Measurements from ENCODE around the gene NLN. TPM values are rescaled to one million over a fixed set of nuclear protein-coding genes. Genes with fewer than 3 reads are reported as not detected.
"Not testable (repeated sequence)": the region's sequence is repeated elsewhere in the genome, so short reads cannot be mapped to it uniquely, and the experiment has no call there.

Gene NLN
- total RNA-seq, 1 donor from 2014 or later: 4.7 TPM

DNA sequence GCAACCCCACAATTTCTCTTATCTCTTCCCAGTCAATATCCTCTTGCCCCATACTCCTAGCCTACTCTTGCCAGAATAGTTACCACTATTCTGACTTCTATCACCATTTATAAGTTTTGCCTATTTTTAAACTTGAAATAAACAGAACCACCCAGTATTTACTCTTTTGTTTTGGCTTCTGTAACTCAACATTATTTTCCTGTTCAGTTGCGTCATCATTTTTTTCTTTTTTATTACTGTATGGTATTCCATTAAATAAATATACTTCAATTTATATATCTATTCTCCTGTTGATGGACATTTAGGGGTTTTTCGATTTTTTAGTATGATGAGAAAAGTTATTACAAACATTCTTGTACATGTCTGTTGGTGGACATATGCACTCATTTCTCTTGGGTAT is 141.7 kb downstream of the NLN start:
- intact Hi-C loops (cut with DNase I): no loop called here
- no peaks in the 10 kb centered on the region for H3K4me1 ChIP-seq
- no peaks in the 10 kb centered on the region for H3K36me3 ChIP-seq
- no peak overlapping the region for H3K4me3 ChIP-seq
- H3K27me3 ChIP-seq: no peaks in the 10 kb centered on the region
- H3K27ac ChIP-seq: no peak overlapping the region
- TF ChIP-seq, protein P1, sequence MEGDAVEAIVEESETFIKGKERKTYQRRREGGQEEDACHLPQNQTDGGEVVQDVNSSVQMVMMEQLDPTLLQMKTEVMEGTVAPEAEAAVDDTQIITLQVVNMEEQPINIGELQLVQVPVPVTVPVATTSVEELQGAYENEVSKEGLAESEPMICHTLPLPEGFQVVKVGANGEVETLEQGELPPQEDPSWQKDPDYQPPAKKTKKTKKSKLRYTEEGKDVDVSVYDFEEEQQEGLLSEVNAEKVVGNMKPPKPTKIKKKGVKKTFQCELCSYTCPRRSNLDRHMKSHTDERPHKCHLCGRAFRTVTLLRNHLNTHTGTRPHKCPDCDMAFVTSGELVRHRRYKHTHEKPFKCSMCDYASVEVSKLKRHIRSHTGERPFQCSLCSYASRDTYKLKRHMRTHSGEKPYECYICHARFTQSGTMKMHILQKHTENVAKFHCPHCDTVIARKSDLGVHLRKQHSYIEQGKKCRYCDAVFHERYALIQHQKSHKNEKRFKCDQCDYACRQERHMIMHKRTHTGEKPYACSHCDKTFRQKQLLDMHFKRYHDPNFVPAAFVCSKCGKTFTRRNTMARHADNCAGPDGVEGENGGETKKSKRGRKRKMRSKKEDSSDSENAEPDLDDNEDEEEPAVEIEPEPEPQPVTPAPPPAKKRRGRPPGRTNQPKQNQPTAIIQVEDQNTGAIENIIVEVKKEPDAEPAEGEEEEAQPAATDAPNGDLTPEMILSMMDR (IDR thresholded peaks at IDR 0.05): no peak
- H3K9me3 ChIP-seq: no peaks in the 10 kb centered on the region
- DNase-seq (ENCODE audit: low spot score in 2 of 2): no peak

DNA sequence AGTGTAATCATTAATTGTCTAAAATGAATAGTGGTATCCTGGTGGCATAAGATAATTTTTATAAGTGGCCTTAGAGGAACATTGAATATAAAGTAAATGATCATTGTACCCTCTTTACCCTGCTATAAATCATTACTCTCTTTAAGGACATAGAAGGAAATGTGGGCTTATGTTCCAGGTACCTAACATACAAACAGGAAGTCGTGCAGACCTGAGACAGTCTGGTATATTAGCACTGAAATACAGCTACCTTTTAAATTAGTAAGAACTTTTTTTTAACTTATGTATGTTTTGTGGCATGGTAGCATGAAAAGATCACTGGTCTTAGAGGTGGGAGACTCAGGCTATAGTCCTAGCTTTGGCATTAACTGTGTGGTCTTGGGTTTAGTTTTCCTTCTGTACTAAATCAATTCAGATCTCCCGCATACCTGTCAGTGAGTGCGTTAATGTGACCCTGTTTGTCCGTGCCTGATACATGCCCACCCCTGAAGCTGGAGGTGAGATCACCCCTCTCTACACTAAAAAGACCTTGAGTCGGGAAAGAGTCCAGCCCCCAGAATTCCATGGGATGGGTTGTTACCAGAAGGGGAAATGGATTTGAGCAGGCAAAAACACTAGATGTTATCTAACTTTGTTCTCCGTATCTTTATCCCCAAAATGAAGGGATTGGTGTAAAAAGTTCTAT is 145.0 kb downstream of the NLN start:
- TF ChIP-seq, protein P1 (IDR thresholded peaks at IDR 0.05): no peak
- intact Hi-C loops (cut with DNase I): no loop called here
- Histone ChIP-seq H3K9me3 (no peaks in the 10 kb centered on the region), H3K4me3 (no peak overlapping the region), H3K27me3 (no peaks in the 10 kb centered on the region), H3K36me3 (no peaks in the 10 kb centered on the region), H3K27ac (no peak overlapping the region), H3K4me1 (no peaks in the 10 kb centered on the region)
- no peak for DNase-seq (ENCODE audit: low spot score in 2 of 2)

DNA sequence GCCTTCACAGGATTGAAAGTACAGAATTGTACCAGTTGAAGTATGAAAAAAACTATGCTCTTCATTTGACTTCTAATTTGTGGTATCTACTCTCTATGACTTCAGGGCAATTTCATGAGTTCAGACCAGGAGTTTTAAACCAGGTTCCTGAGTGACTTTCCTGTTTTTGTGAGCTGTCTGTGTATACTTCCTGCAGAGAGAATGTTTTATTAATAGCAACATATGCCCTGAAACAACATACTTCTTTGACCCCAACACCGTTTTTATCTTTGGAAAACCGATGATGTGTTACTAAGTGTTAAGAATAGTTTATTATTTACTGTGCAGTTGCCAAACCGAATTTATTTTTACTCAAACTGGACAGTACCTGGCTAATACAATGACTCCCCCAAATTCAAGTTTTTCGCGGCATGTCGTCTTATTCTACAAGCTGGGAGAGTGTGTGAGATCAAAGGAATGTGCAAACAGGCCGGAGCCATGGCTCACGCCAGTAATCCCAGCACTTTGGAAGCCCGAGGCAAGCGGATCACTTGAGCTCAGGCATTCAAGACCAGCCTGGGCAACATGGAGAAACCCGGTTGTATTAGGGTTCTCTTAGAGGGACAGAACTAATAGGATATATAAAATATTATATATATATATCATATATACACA is 145.7 kb downstream of the NLN start:
- Histone ChIP-seq H3K27me3 (no peaks in the 10 kb centered on the region), H3K4me3 (no peak overlapping the region), H3K36me3 (no peaks in the 10 kb centered on the region), H3K4me1 (no peaks in the 10 kb centered on the region), H3K27ac (no peak overlapping the region), H3K9me3 (no peaks in the 10 kb centered on the region)
- no peak for DNase-seq (ENCODE audit: low spot score in 2 of 2)
- TF ChIP-seq, protein P1 (IDR thresholded peaks at IDR 0.05): no peak
- intact Hi-C loops (cut with DNase I): no loop called here

DNA sequence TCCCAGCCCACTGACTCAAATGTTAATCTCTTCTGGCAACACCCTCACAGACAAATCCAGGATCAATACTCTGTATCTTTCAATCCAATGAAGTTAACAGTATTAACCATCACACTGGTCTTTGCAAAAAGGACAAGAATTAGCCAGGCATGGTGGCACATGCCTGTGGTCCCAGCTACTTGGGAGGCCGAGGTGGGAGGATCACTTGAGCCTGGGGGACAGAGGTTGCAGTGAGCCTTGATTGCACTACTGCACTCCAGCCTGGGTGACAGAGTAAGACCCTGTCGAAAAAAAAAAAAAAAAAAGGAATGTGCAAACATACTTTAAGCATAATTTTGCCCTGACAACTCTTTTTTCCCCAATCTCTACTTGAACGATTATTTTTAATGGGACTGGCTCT is 146.5 kb downstream of the NLN start:
- Histone ChIP-seq H3K27me3 (no peaks in the 10 kb centered on the region), H3K4me3 (no peak overlapping the region), H3K36me3 (no peaks in the 10 kb centered on the region), H3K9me3 (no peaks in the 10 kb centered on the region), H3K27ac (no peak overlapping the region), H3K4me1 (no peaks in the 10 kb centered on the region)
- intact Hi-C loops (cut with DNase I): no loop called here
- TF ChIP-seq, protein P1 (IDR thresholded peaks at IDR 0.05): no peak
- no peak for DNase-seq (ENCODE audit: low spot score in 2 of 2)

DNA sequence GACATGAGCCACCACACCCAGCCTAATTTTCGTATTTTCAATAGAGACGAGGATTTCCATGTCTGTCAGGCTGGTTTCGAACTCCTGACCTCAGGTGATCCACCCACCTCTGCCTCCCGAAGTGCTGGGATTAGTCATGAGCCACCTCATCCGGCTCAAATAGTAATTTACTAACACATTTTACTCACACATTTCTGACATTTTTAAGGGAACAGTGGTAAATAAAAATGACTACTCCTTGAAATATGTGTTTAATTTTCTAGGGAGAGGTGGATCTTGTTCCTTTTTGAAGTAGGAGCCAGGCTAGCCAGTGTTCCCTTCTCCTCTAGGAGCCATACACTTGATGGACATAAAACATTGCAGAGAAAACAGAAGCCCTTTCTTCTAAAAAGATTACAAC is 149.2 kb downstream of the NLN start:
- no peak for DNase-seq (ENCODE audit: low spot score in 2 of 2)
- Histone ChIP-seq H3K27me3 (no peaks in the 10 kb centered on the region), H3K36me3 (no peaks in the 10 kb centered on the region), H3K27ac (no peak overlapping the region), H3K4me3 (no peak overlapping the region), H3K4me1 (no peaks in the 10 kb centered on the region), H3K9me3 (no peaks in the 10 kb centered on the region)
- TF ChIP-seq, protein P1 (IDR thresholded peaks at IDR 0.05): no peak
- intact Hi-C loops (cut with DNase I): no loop called here

DNA sequence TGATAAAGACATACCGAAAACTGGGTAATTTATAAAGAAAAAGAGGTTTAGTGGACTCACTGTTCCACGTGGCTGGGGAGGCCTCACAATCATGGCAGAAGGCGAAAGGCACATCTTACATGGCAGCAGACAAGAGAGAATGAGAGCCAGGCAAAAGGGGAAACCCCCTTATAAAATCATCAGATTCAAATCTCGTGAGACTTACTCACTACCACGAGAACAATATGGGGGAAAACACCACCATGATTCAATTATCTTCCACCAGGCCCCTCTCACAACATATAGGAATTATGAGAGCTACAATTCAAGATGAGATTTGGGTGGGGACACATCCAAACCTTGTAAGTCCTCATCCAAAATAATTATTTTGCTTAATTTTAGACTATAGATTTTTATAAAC is 149.8 kb downstream of the NLN start:
- H3K27ac ChIP-seq; DNase-seq (ENCODE audit: low spot score in 2 of 2); H3K4me1 ChIP-seq; H3K27me3 ChIP-seq; H3K4me3 ChIP-seq; intact Hi-C loops (cut with DNase I); H3K9me3 ChIP-seq; H3K36me3 ChIP-seq: not testable (repeated sequence)
